Ramos (cell line): ENCODE results near the gene PTTG1.

Experiments used
- in situ Hi-C: fragments of 300-500 bp; cut with MboI; formaldehyde crosslinking; loops from one replicate; pipeline ENCODE4 v1.14.3; 2022; ENCODE audit warnings: low sequenced_read_pairs; ENCODE audit not compliant: unreplicated experiment

Gene PTTG1

DNA sequence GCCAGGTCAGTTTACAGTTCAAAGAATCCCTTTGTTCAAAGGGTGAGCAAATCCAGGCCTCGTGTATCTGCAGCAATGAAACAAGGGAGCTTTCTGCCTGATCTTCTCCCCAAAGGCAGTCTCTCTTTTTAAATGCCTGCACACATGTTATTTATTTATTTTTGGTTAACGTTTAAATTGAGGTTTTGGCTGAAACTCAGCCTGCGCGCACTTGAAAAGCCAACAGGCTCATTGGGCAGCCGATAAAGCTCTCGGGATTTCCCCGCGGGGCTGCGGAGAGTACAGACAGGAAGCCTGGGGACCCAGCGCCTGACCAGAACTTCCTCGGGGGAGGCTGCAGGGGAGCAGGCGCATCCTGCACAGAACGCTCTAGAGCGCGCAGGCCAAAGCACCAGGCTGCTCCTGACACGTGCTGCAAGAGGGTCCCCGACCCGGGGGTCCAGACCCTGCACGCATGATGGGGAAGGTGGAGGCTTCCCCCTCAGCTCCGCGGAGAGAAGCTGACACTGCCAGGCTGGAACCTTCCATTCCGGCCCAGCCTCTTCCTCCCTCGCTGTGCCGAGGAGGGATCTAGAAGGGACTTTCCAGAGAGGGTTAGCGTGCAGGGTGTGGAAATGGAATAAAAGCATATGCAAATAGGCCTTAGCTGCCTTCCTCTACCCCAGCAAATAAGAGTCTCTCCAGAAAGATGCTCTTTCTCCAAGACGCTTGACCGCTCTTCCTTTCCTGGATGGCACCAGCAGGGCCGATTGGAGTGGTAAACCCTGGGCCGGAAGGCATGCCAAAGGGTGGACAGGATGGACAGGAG lies 46.1 kb downstream of the PTTG1 start:
- in situ Hi-C loops: no loop called here

DNA sequence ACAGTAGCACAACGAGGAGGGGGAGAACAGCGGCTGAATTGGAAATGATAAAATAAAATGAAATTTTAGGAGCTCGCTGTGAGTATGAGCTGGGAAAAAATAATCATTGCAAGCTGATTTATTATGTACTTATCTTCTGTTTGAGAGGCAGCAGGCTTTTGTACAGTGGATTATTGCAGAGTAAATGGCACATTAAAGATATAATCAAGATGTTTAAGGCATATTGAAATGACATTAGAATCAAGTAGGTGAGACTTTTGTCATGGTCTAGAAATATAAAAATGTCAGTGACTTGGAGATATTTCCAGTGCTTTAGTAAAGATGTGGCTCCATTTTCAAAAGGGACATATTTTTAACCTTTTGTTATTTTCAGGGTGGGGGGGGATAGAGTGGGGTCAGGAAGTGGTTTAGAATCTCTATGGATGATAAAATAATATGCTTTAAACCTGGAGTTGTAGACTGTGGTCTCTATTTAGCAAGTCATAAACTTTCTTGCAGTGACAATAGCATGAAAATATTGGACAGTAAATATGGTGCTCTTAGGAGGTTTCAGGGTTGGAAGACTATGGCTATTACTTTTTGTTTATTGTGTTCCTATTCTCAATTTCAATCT lies 46.8 kb downstream of the PTTG1 start:
- in situ Hi-C loops: no loop called here

DNA sequence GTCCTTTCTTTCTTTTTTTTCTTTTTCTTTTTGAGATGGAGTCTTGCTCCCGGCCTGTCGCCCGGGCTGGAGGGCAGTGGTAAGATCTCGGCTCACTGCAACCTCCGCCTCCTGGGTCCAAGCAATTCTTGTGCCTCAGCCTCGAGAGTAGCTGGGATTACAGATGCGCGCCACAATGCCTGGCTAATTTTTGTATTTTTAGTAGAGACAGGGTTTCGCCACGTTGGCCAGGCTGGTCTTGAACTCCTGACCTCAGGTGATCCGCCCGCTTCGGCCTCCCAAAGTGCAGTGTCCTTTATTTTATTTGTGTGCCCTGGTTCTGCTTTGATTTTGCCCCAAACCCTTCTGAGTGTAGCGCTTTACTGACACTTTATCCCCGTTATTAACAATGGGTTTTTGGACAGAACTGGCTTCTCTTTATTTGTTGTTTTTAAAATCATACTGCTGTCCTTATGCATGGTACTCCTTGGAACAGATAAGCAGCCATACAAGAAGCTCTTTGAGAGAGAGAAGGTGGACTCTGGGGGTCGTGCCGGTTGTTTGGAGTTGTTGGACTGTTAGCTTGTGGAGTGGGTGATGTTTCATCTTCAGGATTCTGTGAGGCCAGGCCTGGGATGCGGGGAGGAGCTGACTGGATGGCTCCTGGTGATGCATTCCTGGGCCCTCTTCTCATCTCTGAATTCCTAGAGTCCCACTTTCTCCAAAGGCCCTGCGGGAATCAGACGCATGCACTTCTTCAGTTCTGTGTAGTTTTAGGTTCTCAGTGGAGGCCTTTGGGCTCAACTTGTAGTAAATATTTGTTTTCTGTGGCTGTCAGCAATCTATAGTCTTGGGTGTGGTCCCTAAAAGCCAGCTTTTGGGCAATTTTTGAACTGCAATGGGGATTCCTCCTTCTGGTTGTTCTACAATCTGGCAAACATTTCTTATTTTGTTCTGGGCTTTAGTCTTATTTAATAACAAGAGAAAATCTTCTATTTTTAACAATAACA lies 47.8 kb downstream of the PTTG1 start:
- in situ Hi-C loops: no loop called here

DNA sequence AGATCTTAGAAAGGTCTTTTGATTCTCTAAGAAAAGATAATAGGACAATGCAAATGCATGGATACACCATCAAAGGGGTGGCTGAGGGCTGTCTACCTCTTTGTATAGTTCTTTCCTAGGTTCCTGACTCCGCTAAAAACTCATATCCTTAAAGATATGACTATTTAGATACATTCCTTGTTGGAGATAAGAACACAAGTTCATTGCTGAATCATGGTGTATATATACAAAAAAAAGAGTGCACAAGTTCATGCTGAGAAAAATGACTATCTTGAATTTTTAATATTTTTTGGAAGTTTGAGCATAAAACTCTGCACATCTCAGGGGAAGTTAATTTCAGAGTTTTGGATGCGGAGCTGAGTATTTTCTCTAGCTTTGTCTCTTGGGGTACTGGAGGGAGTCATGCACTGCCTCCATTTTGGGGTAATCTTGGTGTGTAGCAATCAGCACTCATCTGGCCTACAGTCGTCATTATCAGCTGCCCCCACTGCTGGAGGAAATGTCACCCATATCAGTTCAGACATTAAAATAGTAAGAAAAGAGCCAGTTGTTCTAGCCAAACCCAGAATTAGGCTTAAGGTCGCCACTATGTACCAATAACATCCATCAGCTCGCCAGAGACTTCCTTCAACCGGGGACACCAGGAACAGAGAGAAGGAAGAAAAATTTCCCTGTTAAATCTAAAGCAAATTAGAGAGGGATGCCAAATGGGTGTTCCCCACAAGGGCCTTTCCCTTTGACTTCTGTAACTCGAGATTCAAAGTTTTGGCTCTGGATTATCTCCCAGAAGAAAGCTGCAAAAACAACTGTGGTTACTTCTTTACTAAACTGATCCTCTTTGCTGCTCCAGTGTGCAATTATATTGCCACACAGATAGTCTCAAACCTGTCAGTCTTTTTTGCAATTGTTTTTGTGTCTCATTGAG lies 49.0 kb downstream of the PTTG1 start:
- in situ Hi-C loops: no loop called here

DNA sequence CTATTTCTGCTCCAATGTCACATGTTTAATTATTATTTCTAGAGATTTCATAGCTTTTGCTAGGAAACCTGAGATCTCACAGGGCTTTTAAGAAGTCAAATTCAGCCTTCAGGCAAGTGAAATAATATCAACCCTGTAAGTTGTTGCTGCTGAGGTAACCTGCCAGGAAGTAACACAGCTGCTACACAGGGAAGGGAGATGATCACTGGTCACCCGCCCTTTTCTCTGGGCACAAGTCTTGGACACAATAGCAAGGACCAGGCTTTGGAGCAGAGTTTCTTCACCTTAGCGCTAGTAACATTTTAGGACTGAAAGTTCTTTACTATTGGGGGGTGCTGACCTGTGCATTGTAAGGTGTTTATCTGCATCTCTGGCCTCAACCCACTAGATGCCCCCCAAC lies 50.1 kb downstream of the PTTG1 start:
- in situ Hi-C loops: no loop called here

DNA sequence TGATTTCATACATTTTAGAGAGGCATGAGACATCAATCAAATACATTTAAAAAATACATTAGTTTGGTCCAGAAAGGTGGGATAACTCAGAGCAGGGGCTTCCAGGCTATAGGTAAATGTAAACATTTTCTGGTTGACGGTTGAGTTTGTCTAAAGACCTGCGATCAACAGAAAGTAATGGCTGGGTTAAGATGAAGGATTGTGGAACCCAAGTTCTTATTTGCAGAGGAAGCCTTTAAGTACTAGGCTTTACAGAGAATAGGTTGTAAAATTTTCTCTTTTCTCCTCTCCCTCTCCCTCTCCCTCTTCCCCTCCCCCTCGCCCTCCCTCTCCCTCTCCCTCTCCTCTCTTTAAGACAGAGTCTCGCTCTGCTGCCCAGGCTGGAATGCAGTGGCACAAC lies 50.8 kb downstream of the PTTG1 start:
- in situ Hi-C loops: no loop called here

DNA sequence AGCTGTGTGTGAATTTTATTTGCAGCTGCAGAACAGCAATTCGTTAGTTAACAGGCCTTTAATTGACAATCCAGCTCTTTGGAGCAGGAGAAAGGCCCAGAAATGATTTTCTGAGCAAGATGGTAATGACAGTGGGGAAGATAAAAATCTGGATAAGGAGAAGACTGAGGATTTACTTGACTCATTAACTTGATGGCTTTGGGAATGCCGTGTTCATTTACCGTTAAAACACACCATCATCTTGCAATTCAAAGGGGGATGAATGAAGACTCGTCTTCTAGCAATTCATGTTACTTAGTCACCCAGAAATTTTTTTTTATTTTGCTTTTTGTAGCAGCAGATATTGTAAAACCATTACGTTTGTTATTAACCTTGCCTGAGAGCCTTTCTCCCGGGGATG lies 52.0 kb downstream of the PTTG1 start:
- in situ Hi-C loops: no loop called here

DNA sequence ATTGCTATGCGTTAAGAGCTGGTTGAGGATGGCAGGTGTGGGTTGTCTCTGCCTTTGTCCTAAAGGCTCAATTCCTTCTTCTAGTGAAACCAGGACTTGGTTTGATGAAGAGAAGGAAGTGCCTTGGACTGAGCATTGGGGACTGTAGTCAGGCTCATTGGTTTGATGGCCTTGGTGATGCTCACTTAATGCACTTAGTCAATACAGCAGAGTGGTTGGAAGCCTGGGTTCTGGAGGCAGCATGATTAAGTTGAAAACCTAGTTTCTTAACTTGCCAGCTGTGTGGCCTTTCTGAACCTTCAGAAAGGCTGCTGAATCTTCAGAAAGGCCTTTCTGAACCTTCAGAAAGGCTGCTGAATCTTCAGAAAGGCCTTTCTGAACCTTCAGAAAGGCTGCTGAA lies 52.4 kb downstream of the PTTG1 start:
- in situ Hi-C loops: no loop called here

DNA sequence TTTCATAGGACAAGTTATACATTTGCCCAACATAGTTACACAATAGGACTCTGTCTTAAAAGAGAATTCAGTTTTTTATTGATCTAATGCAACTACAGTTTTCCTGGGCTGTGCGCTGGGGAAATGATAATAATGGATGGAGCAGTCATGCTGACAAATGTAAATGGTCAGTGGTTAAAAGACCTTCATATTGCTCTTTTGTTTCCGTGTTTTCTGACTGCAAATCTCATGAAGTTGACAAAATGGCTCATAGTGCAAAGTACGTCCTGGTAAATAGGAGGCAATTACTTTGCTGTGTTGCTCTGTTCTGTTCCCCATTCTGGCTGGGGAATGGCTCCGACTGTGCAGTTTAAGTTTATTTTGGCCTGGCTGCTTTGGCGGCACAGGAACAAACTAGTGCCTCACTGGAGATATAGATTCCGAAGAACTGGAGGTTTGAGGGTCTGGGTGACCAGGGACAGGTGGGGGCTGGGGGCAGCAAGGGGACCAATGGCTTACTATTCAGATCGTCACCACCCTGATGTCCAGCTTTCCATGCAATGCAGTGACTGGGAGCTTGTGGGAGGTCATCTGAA lies 54.3 kb downstream of the PTTG1 start:
- in situ Hi-C loops: no loop called here

DNA sequence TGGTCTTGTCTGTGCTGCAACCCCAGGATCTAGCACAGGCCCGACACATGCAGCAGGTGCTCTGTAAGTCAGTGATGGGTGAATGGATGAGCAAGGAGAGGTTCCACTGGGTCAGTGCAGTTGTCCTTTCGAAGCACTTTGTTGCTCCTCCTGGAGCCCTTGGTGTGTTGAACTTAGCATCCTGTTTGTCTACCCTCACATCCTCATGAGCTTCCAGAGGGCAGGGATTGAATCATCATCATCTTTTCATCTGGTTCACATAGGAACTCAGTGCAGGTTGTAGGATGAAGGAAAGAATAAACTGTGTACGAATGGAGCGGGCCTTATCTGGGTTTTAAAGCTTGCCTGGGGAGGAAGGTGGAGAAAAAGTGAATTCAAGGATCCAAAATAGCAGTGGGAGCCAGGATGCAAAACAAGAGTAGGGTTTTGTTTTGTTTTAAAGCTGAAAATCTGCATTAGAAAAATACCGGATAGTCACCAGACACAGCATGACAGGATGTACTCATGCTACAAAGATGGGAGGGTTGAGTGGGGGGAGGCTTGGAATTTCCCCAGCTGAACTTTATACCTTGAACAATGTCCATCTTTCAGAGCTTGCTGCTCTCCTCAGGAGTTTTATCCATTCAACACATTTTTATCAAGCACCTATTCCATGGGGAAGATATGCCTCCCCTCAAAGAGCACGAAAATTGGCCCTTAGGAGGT lies 55.8 kb downstream of the PTTG1 start:
- in situ Hi-C loops: no loop called here

DNA sequence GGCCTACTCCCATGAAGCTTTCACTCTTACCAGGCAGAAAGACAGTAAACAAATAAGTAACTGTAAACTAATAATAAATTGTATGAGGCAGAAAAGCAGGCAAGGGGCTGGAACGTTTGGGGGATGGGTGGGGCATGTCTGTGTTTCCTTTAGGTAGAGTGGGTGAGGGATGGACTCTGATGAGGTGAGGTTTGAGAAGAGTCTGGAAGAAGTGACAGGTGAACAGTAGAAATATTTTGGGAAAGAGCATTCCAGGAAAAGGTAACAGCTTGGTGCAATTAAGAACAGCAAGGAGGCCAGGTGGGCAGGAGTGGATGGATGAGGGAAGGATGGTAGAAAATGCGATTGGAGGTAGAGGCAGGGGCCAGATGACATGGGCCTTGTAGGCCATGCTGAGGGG lies 56.5 kb downstream of the PTTG1 start:
- in situ Hi-C loops: no loop called here
